Middle frontal gyrus (tissue), 1 donor: Measurements from ENCODE around the gene MOB2.

Source experiments
- DNase-seq: peaks from one replicate; pipeline ENCODE4 v3.0.0-alpha.2; 2015; ENCODE audit warnings: low spot score; ENCODE audit errors: extremely low spot score

The MOB2 gene, protein sequence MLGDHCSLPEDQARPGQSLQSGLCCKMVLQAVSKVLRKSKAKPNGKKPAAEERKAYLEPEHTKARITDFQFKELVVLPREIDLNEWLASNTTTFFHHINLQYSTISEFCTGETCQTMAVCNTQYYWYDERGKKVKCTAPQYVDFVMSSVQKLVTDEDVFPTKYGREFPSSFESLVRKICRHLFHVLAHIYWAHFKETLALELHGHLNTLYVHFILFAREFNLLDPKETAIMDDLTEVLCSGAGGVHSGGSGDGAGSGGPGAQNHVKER

DNA sequence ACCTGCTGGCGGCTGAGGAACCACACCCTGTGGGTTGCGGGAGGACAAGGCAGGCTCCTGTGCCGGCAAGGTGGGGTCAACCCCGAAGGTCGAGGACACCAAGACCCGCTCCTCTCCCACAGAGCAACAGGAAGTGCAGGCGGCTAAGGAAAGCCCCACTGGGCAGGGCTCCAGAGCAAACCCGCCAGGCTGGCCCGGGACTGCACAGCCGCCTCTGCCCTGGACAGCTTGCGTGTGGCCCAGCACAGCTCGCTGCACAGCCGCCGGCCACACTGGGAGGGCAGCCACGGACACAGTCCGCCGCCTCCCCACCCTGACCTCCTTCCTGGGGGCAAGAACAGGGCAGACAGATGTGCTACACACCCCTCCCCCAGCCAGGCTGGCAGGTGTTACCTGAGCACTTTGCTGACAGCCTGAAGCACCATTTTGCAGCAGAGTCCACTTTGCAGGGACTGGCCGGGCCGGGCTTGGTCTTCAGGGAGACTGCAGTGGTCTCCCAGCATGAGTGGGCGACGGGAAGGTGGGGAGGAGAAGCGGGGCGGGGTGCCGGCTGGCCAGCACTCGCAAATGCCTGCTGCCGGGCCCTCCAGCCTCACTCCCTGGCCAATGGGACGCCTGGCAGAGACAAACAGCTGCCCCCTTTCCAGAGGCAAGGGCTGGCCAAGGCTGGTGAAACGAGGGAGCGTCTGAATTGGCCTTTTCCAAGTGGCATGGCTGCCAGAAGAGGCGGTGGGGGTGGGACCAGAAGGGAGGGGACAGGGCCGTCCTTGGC is at the start of gene MOB2:
MOB2 (minus strand) TSS at position 726 of the 772 bp plus-strand sequence; CDS start at position 503, 223 bp downstream.
- no peak for DNase-seq

DNA sequence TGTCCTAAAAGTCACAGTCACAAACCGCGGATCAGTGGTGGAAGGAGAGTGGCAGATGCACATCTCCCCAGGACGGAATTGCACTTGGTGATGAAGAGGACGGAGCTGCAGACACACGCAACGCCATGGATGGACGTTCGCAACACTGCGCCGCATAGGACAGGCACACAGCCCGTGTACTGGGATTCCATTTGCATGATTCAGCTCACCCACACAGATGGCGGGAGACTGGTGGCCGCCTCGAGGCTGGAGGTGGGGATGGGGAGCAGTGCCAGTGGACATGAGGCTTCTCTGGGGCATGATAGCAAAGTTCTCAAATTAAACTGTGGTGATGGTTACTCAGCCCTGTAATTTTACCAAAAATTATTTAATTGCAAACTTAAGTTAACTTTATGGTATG is 48.1 kb upstream of the MOB2 start:
- DNase-seq, result no peak

DNA sequence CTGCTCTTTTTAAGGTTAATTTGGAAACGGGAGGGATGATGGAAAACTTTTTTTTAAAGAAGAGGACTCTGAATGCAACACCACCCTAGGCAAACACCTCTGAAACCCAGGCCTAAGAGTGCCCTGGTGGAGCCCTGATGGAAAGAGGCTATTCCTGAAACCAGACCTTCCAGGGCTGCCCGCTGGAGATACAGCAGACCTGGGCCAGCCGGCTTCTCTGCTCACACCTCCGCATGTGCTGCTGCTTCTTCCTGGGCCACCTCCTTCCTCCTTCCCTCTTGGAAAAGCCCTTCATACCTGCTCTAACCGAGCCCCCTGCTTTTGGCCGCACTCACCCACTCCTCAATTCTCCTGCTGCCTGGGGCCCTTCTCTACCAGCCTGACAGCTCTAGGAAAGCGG is 47.6 kb upstream of the MOB2 start:
- no peak for DNase-seq

GRCh38 chr11:1533342-1533725 is 46.8 kb upstream of the MOB2 start:
- DNase-seq, result no peak

GRCh38 chr11:1532606-1533341 is 46.2 kb upstream of the MOB2 start:
- DNase-seq, result no peak

- DNase-seq, result no peak
Measured at GRCh38 chr11:1532014-1532586, 45.5 kb upstream of the MOB2 start.

DNA sequence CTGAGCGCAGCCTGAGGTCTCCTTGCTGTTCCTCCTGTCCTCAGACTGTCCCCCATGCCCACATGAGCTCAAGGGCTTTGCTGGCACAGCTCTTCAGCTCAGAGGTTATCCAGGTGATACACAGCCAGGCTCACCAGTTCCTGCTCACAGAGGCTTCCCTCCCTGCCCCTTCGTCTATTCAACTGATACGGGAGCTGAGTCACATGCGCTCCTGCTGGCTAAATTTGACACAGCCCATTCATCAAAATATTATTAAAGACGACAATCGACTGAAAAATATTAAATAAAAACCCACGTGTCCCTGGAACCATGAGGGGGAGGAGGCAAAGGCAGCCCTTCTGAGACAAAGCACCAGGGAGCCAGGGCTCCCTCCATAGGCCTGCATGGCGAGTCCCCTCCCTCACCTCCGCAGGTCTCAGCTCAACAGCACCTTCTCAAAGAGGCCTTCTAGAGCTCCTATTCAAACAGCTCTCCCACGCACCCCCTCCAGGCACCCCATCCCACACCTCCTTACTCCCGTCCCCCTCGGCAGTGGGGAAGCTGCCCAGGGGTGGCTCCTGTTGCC is 45.0 kb upstream of the MOB2 start:
- no peak for DNase-seq

DNA sequence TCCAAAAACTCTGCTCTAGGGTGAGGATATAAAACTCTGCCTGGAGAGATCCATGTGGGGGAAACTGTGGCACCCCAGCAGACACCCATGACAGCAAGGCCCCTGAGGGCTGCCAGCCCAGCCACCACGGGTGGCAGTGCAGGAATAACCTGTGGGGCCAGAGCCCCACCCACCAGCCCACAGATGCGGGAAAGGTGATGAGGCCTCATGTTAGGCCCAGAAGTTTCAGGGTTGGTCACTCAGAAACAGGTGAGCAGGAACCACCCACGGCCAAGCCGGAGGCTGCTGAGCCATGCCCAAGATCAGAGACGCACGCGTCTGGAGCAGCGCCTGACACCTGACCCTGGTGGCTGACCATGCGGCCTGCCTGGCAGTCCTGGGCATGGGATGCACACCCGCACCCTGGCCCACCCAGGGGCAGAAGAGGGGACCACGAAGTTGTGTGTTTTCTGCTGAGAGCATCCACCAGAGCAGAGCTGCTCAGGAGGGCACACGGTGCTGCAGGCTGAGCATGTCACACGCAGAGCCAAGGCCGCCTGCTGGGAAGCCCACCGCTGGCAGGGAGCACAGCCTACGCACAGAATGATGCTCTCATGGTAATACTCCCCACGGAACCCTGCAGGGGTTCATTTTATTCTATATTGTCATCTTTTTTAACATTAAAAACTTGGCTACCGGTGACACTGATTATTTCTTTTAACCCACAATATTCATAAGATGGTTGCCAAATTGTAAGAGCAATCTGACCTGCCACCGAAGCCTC is 44.3 kb upstream of the MOB2 start:
- no peak for DNase-seq

DNA sequence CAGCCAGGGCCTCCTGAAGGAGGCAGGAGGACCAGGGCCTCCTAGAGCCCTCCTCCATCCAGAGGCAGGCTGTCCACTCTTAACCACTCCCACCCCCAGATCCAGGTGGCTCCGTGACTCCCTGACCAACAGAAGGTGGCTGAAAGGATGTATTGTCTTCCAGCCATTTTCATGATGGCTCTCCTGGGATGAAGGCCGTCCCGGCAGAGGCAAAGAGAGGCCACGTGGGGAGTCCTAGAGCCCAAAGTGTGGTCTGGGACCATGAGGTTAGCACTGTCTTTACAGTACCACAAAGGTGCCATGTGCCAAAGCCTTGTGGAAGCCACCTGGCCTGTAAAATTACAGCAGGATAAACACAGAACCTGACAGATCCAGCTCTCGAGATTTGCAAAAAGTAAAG is 43.2 kb upstream of the MOB2 start:
- no peak for DNase-seq

DNA sequence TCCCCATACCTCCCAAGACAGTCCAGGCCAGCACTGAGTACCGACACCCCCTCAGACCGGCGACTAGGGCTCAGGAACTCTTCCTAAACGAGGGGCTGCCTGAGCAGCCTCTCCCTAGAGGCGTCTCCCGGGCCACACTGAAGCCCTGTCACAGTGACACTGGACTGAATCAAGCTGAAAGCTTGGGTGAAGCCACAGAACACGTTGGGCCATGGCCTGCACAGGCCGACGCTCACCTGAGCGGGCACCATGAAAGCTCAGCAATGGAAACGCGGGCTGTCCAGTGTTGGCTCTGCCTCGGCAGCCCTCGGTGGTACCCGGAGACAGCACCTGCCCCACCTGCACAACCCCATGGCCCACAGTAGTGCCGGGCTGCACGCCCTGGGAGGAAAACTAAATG is 42.7 kb upstream of the MOB2 start:
- DNase-seq, result no peak

- DNase-seq, result no peak
Measured at GRCh38 chr11:1528710-1529109, 42.1 kb upstream of the MOB2 start.

- no peak for DNase-seq
Measured at GRCh38 chr11:1526785-1527184, 40.2 kb upstream of the MOB2 start.

DNA sequence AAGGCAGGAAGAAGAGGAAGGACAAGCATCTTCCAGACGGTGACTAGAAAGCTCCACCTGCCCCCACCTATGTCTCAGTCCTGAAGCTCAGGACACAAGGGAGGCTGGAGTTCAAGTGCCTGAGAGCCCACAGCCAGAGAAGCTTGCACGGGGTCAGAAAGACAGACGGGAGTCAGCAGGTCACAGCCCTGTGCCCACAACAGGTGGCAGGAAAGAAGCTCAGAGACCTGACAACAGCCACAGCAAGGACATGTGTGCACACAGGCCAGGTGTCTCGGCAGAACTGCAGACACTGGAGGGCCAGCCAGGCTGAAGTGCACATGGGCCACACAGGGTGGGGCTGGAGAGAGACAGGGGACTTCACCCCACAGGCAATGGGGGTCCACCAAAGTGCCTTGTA is 37.2 kb upstream of the MOB2 start:
- DNase-seq, result no peak

DNA sequence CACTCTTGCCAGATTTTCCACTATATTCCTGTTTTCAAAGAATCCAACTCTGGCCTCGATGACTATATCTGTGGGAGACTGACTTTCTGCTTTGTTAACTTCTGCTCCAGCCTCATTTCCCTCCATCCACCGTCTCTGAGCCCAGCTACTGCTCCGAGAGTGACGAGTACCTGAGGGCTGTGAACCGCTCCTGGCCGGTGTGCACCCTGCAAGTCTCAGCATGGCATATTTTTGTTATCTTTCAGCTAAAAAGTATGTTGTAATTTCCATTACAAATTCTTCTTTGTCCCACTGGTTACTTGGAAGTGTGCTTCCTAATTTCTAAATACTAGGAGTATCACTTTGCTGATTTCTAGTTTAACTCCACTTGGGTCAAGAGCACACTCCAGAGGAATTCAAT is 36.5 kb upstream of the MOB2 start:
- DNase-seq, result no peak

GRCh38 chr11:1522081-1522424 is 35.5 kb upstream of the MOB2 start:
- no peak for DNase-seq

DNA sequence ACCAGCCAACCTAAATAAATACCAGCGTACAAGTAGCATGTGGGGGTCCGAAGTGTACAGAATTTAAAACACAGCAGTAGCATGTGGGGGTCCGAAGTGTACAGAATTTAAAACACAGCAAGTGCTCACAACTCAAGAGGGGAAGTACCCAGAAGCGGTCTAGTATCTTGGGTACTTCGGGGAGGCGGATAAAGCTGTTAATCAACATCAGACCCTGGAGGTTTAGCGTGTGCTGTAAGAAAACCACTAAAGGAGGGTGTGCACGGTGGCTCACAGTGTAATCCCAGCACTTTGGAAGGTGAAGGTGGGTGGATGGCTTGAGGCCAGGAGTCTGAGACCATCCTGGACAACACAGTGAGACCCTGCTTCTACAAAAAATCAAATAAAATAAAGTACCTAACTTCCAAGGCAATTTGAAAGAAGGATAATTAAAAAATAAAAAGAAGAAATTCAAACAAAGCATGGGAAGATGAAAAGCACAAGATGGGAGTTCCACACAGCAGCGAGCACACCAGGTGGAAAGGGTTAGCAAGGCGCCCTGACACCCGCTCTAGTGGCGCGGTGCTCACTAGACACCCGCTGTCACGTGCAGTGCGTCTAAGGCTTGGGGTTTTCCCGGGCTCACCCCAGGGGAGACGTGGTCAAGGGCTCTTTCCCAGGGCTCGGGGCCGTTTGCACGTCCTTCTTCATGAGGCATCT is 35.0 kb upstream of the MOB2 start:
- no peak for DNase-seq

DNA sequence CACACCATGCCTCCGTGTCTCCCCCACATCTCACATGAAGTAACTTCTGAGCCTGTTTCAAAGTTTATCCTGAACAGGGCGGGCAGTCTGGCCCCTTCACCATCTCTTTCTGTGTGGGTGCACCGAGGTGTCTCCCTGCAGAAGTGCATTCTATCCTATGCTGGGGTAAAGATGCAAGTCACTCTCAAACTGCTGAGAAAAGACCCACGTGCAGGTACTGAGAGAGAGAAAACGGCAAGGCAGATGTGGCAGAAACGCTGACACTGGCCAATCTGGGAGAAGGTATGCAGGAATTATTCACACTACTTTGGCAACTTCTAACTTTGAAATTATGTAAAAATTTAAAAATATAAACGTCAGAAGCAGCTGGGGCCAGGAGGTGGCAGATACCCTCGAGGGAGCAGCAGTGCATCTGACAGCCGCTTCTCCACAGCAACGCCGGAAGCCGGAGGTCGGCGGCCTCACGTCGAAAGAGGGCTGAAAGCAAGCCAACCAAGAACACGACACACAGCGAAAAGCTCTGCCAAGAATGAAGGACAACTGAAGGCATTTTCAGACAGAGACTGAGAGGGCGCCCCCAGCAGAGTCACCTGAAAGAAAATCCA is 34.2 kb upstream of the MOB2 start:
- DNase-seq, result no peak

DNA sequence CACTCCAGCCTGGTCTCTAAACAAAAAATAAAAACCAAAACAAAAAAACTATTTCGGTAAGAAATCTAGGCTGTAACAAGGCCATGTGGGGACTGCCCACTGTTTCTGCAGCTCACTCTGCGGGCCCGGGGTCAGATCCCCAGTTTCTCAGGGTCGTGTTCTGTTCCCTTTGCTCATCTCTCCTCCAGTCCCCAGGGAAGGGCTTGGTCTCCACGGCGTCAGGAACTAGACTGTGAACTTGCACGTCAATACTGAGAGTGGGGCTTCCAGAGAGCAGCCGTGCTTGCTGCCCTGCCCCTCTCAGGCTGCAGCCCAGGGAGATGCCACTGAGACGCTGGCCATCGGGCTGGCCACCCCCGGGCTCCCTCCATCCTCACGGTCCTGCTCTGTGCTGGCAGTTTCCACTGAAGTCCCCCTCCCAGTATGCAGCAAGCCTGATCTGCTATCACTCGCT is 33.7 kb upstream of the MOB2 start:
- no peak for DNase-seq

DNA sequence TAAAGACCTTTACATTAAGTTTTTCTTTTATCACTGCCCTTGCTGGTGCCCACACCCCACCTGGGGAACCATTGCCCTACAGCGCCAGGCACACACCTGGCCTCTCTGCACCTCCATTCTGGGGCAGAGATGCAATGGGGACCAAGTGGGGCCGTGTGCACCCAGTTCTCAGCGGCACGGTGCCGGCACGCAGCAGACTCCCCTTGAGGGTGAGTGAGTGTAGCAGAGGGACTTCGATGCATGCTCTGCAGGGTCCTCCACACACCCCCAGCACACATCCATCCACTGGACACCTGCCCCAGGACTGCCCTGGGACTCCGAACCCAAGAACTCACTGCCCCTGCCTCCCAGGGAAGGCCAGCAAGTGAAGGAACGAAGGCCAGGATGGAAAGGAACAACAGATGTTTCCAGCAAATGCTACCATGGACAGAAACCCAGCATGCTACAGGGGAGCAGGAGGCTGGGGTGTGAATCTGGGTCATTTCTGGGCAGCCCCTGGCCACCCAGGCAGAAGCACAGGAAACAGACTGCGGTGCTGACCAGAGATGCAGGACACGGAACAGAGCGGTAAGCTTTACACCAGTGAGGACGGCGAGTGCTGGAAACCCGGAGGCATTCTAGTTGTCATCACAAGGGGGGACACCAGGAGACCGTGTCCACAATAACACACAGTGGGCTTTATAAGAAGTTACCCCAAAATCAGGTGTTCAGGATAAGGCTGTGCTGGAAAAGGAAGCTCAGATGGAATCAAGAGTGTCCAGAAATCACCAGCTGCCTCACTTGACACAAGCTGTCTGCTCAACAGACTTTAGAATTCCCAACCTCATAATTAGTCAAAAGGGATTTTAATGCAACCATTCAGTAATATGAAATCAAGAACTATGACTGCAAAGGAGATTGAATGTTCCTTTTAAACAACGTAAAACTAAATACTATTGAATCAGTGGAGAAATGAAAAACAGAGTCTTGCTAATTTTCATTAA is 32.7 kb upstream of the MOB2 start:
- DNase-seq, result no peak
